NCI-H1694 (cell line): ENCODE results near the gene MGAT3.

Experiments used
- DNase-seq: peaks from one replicate; lab custom pipeline; 2025; lab: John Stamatoyannopoulos, UW

The MGAT3 gene

GRCh38 chr22:39471381-39472141, 14.7 kb downstream of the MGAT3 start:
- no peak for DNase-seq

- no peak for DNase-seq
These were observed 16.1 kb downstream of the MGAT3 start for GRCh38 chr22:39472570-39473556.

GRCh38 chr22:39473851-39474250, 17.0 kb downstream of the MGAT3 start:
- no peak for DNase-seq

GRCh38 chr22:39474351-39475111, 17.7 kb downstream of the MGAT3 start:
- no peak for DNase-seq

GRCh38 chr22:39475337-39475736, 18.5 kb downstream of the MGAT3 start:
- DNase-seq: peak; percentile 12

- DNase-seq: no peak
These were observed 19.1 kb downstream of the MGAT3 start for GRCh38 chr22:39475902-39476301.

GRCh38 chr22:39476664-39477063, 19.9 kb downstream of the MGAT3 start:
- DNase-seq: no peak

GRCh38 chr22:39477542-39477941, 20.7 kb downstream of the MGAT3 start:
- no peak for DNase-seq

GRCh38 chr22:39478441-39478850, 21.6 kb downstream of the MGAT3 start:
- DNase-seq: no peak

GRCh38 chr22:39479254-39479653, 22.4 kb downstream of the MGAT3 start:
- no peak for DNase-seq

- DNase-seq: no peak
These were observed 23.7 kb downstream of the MGAT3 start for GRCh38 chr22:39480557-39480956.

GRCh38 chr22:39481054-39481453, 24.2 kb downstream of the MGAT3 start:
- no peak for DNase-seq

- DNase-seq: no peak
These were observed 24.8 kb downstream of the MGAT3 start for GRCh38 chr22:39481595-39481994.

- no peak for DNase-seq
These were observed 26.0 kb downstream of the MGAT3 start for GRCh38 chr22:39482768-39483167.

- DNase-seq: no peak
These were observed 30.4 kb downstream of the MGAT3 start for GRCh38 chr22:39486951-39487825.

- DNase-seq: no peak
These were observed 31.2 kb downstream of the MGAT3 start for GRCh38 chr22:39487826-39488520.

GRCh38 chr22:39488563-39489083, 31.8 kb downstream of the MGAT3 start:
- DNase-seq: no peak

- no peak for DNase-seq
These were observed 32.6 kb downstream of the MGAT3 start for GRCh38 chr22:39489094-39490068.
